Central memory CD4-positive, alpha-beta T cell (primary cell): ENCODE measurements around the gene SASH1.

Source experiments
- DNase-seq: peaks from one replicate; pipeline ENCODE4 v3.0.0; 2022

The SASH1 gene

DNA sequence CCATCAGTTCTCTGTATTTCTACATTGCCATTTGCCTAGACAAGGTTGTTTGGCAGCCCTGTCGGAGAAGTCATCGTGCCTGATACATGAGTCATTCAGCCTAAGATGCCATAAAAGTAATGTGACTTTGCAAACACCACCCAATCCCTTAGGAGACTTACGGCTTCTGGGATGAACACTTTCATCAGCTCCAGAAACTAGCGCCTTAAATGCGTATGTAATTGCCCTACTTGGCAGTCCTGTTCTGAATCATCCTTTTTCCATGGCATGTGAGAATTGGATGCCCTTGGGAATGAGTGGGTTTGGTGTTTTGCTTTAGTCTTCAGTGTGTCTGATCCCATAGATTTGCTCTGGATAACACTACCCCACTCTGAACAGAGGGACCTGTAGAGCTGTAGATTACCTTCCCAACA lies 158.5 kb downstream of the SASH1 start:
- no peak for DNase-seq

DNA sequence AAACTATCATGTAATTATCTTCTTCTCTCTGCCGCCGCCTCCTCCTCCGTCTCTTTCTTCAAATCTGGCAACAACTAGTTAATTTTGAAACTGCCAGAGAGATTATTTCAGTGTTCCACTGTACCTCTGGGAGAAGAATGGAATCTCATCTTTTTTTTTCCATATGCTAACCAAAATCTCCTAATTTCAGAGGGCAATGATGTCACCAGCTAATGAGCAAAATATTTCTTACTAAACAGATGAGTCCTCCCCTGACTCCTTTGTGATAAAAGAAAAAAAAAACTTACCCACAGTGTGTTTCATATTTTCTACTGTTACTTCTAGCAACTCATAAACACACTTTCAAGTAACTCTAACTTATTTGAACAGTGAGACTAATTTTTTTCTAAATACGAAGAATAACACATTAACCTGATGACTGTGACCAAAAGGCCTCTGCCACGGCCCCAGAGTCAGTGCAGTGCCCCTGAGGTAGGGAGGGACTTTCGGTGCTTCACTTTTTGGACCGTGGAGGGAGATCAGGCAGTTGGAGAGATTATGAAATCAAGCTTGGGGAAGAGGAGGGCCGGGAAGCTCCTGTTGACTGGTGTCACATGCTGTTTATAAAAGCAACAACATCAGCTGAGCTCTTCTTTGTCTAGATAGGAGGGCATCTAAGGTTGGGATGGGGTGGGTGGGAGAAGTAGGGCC lies 159.6 kb downstream of the SASH1 start:
- no peak for DNase-seq

DNA sequence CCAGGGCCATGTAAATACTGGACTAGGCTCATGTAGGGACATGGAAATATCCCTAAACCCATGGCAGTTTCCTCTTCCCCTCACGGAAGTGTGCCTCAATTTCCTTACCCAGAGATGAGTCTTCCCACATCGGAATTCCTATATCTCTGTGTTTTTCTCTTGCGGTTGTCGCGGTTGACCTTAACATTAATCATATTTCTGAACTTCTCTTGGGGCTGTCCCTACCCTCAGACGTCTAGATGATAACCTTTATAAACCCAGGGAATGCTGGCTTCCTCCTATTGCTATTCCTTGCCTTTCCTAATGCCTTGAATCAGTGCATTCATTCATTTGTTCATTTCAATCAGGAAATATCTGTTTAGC lies 160.1 kb downstream of the SASH1 start:
- no peak for DNase-seq

DNA sequence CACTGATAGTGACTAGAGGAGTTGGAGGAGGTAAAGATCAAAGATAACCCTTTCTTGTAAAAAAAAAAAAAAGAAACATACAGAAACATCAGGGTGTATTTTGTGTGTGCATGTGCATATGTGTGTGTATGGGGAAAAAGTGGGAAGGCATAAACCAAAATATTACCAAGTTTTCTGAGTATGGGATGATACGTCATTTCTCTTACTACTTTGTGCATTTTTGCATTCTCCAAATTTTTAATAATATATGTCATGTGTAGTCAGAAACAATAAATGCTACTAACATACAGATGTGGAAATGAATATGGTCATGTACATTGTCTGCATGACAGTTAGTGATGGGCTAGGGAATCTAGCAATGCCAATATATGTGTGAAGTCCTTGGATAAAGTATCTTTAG lies 161.1 kb downstream of the SASH1 start:
- DNase-seq: no peak

DNA sequence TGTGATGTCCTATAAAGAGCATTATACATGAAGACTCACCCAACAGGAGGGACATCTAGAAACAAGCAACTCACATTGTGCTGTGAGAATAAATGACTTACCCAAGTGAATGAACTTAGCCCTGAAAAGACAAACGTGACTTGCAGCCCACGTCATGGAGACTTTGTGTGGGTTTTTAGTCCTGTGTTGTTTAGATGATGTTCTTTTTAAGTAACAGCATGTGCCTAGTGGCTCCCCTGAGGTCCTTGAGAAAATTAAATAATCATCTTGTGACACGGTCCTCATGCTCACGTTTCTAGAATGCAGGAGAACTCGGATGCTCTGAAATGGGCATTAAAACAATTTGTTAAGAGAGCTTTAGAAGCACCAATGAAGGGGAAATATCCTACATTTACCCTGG lies 165.1 kb downstream of the SASH1 start:
- DNase-seq: no peak

DNA sequence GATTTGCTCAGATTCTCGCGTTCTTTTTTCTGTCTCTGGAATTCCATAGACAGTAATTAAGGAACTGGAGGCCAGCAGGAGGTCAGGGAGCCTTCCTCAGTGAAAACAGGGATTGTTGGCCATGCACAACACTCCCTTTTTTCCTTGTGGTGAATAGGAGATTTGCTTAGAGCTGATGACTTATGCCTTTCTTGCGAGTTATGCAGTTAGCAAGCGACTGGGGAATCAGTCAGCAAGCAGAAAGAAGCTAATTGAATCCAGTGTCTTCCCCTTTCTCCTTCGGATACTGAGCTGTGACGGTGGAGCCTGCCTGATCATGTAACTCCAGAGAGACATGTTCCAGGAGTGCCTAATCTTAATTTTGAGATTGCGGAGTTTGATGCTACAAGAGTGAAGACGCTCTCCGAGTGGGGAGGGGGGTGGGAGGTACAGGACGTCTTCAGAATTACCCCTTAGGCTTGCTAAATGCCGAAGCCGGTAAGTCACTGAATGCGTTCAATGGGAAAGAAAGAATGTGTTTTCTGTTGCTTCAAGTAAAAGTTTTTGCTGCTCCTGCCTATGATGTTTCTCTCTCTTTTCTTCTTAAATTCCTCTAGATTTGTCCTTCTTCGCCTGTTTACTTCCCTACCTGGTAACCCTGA lies 165.9 kb downstream of the SASH1 start:
- no peak for DNase-seq

DNA sequence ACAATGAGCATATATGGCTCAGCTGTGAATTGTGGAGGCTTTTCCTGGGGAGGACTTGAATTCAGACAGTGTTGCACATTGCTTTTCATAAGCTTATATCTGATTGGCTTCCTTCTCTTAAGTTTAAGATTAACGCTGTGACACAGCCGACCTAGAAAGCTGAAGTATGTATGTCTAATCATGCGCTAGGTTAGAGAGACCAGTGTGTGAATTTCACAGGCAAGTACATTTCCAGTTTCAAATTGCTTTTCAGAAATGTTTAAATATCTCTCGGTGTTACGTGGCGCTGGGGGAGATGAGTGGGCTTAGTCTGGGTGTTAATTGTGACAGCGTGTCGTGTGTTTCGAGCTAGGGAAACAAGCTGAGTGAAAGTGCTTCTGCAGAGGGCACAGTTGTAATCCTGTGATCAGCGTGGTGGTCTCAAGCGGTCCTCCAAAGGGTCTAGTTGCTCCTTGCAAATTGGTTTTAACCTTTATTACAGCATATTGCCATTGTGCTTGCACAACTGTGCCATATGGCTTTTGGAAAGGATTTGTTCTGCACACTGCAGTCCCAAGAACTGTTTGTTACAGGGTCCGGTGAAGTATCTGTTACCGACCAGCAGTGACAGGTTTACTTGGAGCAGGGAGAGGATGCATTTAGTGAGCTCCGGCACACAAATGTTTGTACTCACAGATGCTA lies 166.6 kb downstream of the SASH1 start:
- no peak for DNase-seq

DNA sequence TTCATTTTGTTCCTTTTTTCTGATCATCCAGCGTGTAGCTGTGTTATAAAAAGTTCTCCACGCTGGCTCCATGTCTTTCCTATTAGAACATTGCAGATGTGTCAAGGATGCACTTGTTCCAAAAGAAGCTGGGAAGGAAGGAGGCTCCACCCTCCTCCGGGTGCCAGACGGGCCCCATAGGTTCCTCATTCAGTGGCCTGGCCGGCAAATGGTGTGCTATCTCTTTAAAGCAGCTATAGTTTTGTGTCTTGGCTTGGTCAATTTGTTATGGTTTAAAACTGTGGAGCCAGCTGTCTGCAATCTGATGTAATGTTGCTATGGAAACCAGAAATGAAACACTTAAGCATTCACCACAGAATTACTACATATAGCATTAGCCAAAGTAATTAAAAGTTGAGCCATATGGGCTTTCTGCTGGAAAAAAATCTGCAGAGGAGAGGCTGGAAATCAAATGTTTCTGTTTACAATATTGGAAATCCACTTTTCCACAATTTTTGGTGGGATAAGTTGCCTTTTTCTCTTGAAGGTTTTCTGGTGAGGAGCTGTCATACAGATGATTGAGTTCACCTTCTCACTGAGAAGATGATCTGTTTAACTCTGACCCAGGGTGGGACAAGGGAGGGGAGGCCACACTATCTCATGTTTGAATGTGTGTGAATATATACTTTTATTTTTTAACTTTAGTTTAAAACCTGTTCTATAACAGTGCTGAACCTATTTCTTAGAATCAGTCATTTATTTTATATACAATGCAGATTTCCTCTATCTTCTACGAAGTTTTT lies 167.4 kb downstream of the SASH1 start:
- peak; percentile 3 for DNase-seq

DNA sequence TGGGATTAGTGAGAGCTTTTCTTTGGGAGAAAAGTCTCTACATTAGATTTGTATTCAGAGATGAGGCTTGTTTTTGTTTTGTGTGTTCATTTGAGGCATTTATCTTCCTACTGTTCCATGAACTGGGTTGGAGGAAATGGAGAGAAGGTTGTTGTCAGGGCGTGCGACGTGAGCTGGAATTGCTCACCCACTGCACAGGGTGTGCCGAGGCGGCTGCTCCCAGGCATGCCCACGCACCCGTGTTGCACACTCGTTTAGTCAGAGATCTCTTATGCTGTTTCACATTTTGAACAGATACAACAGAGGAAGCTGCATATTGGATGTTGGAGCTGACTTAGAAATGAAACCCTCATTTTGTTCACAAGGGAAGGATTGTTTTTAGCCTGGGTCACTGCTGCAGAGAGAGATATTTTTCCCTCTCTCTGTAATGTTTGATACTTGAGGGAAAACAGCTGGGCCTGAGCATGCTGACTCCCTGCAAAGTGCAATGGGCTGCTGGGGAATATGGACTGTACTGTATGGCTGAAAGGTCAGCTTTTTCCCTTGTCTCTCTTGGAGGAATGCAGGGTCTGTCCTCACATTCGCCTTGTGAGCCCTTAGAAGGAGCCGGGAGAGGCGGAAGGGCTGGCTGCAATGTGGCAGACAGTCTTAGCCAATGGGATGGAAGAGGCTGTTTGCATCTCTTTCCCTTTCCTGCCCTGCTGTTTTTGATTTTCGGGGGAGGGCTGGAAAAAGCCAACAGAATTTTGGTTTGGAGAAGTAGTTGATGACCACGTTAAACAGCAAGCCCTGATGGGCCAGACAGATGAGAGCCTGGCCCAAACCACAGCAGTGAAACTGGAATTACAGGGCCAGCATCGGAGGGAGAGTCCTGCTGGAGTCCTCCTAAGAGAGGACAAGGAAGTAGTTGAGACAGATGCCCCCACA lies 170.8 kb downstream of the SASH1 start:
- DNase-seq: no peak

DNA sequence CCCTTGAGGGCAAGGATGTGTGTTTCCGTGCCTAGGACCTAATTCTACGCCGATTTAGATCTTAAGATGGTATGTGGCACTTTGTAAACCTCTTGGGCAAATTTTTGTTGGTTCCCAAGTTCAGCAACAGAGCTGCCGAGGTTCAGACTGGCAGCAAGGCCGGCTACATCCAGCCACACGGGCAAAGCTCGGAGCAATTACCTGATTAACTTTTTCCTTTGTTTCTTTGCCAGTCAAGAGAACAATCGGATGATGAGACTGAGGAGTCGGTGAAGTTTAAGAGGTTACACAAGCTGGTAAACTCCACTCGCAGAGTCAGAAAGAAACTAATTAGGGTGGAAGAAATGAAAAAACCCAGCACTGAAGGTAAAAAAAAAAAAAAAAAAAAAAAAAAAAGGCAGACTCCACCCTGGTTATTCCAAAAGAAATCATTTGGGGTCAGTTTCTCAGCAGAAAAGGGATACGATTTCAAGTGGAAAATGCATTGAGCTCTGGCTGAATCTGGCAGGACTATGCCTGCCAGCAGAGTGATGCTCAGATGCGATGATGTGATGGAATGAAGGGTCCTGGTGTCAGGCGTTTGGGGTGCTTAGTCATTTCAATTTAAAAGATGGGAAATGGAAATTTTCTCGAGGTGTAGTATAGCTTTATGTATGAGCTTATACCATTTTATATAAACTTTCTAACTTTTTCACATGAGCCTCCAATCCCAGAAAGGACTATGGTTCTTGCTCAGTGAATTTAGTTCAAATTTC lies 171.6 kb downstream of the SASH1 start:
- no peak for DNase-seq

DNA sequence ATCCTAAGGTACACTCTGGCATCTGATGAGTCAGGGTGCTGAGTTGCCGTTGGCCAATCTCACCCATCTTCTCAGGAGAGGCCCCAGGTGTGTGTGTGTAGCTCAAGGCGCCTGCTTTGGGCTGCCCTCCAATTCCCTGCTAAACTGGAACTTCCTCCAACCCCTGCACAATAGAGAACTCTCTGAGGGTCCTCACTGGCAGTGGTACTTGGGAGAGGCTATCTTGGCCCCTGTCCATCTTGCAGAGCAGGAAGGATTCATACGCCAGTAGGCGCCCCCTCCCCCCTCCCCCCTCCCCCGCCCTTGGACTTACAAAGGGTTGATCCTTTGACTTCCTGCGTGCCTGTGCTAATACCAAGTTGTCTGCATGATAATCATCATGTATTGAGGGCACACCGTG lies 173.6 kb downstream of the SASH1 start:
- no peak for DNase-seq

DNA sequence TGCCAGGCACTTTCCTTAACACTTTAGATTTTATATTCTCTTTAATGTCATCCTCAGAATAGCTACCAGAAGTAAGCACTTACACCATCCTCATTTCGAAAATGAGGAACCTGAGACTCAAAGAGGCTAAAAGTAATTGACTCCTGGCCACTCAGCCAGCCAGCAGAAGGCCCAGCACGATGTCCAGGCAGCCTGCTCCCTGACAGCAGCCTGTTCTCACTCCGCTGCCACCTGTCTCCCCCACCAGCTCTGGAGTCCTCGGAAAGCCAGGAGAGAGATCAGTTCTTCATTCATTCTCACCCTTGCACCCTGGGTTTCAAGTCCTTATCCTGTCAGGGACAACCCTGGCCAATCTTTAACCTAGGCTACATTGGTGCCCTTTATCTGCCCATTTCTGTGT lies 174.0 kb downstream of the SASH1 start:
- DNase-seq: no peak

DNA sequence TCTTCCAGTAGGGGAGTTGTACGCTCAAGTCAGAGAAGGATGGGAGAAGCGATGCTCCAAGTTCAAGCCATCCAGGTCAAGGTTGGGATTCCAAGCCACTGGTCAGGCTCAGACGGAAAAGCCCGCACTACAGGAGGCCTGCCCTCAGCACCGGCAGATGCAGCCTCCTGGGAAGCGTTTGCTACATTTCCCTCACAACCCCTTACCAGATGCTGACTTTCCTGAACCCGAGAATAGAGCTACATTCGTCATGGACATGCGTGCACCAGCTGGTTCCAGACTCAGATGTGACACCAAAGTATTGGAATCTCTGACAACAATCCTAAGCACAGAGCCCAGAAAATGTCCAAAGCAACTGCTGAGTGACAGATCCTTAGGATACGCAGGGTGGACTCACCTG lies 174.8 kb downstream of the SASH1 start:
- no peak for DNase-seq

DNA sequence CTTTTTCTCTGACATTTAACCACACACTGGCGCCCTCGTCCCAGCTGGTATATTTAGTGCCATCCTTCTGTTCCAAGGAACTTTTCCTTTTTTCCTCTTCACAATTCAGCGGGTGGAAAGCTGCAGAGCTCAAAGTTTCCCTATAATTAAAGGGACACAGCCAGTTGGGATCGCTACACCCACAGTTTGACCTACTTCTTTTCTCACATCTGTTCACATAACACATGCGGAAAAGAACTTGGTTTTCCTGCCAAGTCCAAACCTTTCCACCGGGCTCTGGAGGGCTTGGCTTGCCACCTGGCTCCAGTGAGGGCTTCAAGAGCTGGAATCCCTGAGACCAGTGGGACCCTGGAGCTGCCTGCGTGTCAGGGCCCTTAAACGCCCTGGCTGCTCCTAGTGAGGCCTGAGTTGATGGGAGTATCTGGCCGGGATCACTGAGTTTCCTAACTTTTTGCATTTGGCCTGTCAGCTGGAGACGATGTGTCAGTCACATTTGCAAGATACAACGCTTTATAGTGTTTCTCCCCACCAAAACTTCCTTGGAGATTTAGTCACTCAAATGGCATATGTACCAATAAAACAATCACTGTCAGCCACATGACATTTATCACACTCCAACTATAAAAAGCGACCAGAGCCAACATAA lies 176.0 kb downstream of the SASH1 start:
- no peak for DNase-seq

DNA sequence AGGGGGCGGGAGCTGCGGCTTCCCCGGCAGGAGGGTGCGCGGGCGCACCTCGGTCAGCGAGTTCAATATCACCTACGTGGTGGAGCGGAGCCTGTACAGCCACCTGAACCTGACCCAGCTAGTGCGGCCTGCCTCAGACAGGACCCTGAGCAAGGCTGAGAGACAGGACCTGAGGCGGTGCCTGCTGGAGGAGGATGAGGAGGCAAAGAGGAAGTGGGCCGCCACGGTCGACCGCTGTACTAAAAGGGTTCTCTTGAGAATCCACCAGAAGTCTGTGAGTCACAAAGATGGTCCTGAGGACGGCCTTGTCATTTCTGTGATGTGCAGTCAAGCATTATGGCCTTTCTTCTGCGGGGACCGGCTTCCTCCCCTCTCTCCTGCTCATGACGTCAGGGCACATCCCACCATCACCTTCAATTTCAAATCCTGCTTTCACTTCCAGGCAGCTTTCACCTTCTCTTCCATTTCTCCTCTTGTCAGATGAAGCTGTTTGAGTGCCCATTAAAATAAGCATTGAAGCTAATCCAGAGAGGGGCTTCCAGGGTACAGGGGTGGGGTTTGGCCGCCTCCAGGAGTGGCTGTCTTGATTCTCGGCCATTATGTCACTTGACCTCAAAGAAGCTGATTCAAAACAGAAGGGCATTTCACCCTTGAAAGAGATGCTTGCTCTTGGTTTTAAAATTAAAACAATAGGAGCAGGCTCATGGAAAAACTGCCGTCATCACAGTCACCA lies 177.6 kb downstream of the SASH1 start:
- DNase-seq: no peak

DNA sequence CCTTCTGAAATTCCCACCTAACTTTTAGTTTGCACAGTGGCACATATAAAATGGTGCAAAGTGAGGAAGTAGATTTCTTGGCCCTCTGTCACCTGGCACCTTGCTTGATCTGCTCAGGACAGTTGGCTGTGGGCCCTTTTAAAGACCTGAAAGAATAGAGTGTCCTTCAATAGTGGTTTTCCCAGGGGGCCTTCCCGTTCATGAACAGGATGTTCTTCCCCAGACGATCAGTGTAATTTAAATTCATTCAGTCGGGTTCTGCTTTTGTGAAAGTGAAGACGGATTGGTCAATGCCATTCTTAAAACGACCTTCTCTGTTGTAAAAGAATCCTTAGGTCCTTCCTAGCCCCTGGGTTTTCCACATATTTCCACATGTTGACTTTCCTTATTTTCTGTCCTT lies 178.5 kb downstream of the SASH1 start:
- DNase-seq: no peak

DNA sequence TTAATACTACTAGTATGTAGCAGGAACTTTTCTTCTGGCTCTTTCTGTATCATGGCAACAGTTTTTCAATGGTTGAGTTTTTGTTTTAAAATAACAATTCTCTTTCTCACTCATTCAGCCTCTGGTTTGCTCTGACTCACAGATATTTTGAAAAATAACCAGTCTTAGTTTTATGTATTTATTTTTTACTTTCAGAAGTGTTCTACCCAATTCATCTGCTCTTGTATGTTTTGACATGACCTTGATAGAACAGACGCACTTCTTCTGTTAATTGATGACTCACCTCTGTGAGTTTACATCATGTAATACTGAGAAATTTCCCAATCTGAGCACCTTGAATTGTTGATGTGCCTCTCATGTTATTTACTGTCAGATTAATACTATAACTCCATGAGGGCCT lies 178.9 kb downstream of the SASH1 start:
- DNase-seq: no peak

DNA sequence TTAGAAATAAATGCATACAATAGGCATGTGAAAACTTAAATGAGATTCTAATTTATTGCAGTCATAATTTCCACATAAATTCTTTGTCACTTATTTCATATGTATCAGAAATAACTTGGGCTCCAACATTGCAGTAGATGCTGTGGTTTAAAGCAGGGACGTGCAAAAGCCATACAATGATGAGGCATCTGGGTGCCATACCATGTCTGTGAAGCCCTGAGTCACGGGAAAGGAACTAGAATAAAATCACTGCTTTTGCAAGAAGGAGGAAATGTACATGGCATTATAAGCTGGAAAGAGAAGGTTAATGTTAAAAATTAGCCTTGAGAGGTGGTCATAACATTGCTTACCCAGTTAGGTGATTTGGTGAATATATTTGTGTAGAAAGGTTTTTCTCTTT lies 180.4 kb downstream of the SASH1 start:
- DNase-seq: no peak

DNA sequence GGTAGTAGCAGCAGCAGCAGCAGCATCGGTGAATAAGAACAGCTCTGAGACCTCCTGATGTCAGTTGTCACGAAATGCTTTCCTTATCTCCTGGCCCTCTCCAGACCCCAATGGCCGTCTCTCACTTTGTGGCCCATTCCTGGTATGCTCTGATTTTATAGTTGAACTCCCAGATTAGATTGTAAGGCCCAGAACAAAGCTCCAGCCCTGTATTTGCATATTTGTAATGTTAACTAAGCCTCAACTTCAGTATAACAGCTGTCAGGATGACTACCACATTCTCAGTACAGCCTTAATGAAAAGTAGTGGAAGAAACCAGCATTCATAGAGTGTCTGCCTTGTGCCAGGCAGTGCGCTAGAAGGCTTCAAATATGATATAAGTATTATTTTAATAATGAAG lies 180.9 kb downstream of the SASH1 start:
- no peak for DNase-seq

DNA sequence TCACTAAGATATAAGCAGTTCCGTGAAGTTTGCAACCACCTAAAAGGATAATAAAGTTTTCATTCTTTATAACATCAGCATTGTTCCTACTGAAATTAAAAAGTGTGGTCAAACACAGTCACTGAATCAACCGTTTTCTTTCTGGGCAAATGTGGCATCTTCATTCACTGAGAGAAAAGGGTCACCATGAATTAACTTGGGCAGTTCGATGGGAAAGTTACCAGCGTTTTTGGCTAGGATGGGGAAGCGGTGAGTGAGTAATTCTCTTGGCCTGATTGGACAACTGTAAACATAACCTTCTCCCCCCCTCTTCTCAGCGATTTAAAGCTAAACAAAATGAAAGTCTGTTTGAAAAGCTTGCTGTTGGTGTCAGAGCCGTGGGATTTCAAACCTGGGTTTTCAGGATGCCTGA lies 181.8 kb downstream of the SASH1 start:
- DNase-seq: no peak
